Measurements from ENCODE around the gene ALX3. TPM values are rescaled to one million over a fixed set of nuclear protein-coding genes. Genes with fewer than 3 reads are reported as not detected.
"Not testable (repeated sequence)": the region's sequence is repeated elsewhere in the genome, so short reads cannot be mapped to it uniquely, and the experiment has no call there.

The ALX3 gene
- total RNA-seq, 1 donor from 2014 or later, result not detected

DNA sequence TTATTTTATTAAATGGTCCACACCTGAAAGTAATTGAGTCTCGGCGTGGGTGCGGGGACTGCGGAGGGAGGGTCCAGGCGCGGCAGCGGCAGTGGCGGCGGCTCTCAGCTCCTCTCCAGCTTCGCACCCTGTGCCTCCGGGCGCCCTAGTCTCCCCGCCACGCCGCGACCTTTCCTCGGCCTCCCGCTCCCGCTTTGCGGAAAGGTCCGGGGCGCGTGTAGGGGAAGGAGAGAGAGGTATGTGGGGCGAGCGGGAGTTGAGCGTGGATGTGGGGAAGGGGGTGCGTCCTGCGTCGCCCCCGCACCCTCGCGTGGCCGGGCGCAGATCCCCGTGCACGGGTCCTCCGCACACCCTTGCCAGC, 13.4 kb upstream of the ALX3 start:
- ATAC-seq (peak; percentile 34), DNase-seq (no peak)
- TF ChIP-seq, protein P1, sequence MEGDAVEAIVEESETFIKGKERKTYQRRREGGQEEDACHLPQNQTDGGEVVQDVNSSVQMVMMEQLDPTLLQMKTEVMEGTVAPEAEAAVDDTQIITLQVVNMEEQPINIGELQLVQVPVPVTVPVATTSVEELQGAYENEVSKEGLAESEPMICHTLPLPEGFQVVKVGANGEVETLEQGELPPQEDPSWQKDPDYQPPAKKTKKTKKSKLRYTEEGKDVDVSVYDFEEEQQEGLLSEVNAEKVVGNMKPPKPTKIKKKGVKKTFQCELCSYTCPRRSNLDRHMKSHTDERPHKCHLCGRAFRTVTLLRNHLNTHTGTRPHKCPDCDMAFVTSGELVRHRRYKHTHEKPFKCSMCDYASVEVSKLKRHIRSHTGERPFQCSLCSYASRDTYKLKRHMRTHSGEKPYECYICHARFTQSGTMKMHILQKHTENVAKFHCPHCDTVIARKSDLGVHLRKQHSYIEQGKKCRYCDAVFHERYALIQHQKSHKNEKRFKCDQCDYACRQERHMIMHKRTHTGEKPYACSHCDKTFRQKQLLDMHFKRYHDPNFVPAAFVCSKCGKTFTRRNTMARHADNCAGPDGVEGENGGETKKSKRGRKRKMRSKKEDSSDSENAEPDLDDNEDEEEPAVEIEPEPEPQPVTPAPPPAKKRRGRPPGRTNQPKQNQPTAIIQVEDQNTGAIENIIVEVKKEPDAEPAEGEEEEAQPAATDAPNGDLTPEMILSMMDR (IDR thresholded peaks at IDR 0.05), result no peak
- Histone ChIP-seq H3K9me3 (no peaks in the 10 kb centered on the region), H3K4me3 (peak overlapping the region; percentile 68), H3K27me3 (no peaks in the 10 kb centered on the region), H3K4me1 (peaks cover 10% of the 10 kb centered on the region), H3K27ac (peak overlapping the region; percentile 72), H3K36me3 (no peaks in the 10 kb centered on the region)
- intact Hi-C loops (cut with DNase I), result no loop called here

DNA sequence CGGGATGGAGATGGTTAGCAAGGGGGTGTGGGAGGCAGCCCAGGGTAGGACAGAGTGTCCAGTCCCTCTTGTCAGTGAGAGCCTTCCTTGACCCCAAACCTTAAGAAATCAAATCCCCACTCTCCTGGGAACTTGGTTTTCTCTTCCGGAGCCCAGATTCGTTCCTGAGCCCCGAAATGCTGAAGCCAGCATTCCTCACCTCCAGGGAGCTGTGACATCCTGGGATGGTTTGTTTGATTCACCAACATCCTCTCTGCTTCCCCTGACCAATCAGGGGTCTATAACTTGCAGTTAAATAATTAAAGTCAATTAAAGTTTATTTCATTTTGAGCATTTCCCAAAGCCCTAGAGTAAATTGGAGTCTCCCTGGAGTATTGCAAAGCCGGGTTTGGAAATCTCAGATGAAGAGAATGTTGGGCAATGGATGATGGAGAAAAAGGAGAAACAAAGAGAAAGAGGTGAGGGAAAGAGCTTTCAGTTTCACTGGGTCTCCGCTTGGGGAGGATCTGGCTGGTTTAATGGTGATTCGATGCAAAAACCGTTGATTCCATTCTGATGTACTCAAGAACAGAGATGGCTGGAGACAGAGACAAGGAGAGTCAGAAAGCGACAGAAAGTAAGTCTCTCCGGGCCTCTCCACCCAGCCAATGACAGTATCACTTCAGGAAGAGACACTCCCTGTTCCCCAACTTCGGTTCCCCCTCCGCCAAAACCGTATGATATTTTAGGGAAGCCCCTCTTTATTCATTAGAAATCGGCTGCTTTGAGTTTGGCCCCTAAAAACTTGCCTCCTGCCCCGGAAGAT, 12.8 kb upstream of the ALX3 start:
- Histone ChIP-seq H3K4me1 (peaks cover 10% of the 10 kb centered on the region), H3K27me3 (no peaks in the 10 kb centered on the region), H3K36me3 (no peaks in the 10 kb centered on the region), H3K4me3 (peak overlapping the region; percentile 68), H3K27ac (peak overlapping the region; percentile 72), H3K9me3 (no peaks in the 10 kb centered on the region)
- no peak for ATAC-seq
- no peak for DNase-seq
- TF ChIP-seq, protein P1 (IDR thresholded peaks at IDR 0.05), result no peak
- intact Hi-C loops (cut with DNase I), result no loop called here

DNA sequence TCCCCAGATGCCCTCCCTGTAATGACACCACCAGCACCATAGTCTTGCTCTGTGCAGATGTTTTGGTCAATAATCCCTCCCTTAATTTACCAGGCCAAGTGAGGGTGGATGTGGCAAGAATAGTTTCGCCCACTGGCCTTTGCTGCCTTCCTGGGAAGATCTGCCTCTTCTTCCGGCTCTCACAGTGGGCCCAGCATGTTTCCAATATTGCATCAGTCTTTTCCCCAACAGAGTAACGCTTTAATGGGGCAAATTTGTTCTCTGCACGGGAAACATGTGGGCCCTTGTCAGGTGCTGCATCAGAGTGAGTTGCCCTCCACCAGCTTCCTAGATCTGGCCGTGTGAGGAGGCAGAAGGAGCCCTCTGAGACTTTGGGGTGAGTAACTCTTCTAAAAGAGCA, 12.0 kb upstream of the ALX3 start:
- no peak for DNase-seq
- no peaks in the 10 kb centered on the region for H3K9me3 ChIP-seq
- TF ChIP-seq, protein P1 (IDR thresholded peaks at IDR 0.05), result no peak
- no peak overlapping the region for H3K4me3 ChIP-seq
- ATAC-seq, result no peak
- no peaks in the 10 kb centered on the region for H3K27me3 ChIP-seq
- H3K36me3 ChIP-seq, result no peaks in the 10 kb centered on the region
- H3K4me1 ChIP-seq, result peaks cover 10% of the 10 kb centered on the region
- no peak overlapping the region for H3K27ac ChIP-seq
- intact Hi-C loops (cut with DNase I), result no loop called here

- intact Hi-C loops (cut with DNase I), result no loop called here
- Histone ChIP-seq H3K36me3 (no peaks in the 10 kb centered on the region), H3K27ac (no peak overlapping the region), H3K9me3 (no peaks in the 10 kb centered on the region), H3K4me3 (no peak overlapping the region), H3K4me1 (peaks cover 10% of the 10 kb centered on the region), H3K27me3 (no peaks in the 10 kb centered on the region)
- TF ChIP-seq, protein P1 (IDR thresholded peaks at IDR 0.05), result no peak
- no peak for DNase-seq
- ATAC-seq, result no peak
Measured at GRCh38 chr1:110081061-110081460, 10.6 kb upstream of the ALX3 start.

- H3K27me3 ChIP-seq; H3K9me3 ChIP-seq; H3K4me1 ChIP-seq; ATAC-seq; H3K27ac ChIP-seq; H3K4me3 ChIP-seq; H3K36me3 ChIP-seq; DNase-seq; intact Hi-C loops (cut with DNase I): not testable (repeated sequence)
Measured at GRCh38 chr1:110079995-110080394, 9.5 kb upstream of the ALX3 start.

DNA sequence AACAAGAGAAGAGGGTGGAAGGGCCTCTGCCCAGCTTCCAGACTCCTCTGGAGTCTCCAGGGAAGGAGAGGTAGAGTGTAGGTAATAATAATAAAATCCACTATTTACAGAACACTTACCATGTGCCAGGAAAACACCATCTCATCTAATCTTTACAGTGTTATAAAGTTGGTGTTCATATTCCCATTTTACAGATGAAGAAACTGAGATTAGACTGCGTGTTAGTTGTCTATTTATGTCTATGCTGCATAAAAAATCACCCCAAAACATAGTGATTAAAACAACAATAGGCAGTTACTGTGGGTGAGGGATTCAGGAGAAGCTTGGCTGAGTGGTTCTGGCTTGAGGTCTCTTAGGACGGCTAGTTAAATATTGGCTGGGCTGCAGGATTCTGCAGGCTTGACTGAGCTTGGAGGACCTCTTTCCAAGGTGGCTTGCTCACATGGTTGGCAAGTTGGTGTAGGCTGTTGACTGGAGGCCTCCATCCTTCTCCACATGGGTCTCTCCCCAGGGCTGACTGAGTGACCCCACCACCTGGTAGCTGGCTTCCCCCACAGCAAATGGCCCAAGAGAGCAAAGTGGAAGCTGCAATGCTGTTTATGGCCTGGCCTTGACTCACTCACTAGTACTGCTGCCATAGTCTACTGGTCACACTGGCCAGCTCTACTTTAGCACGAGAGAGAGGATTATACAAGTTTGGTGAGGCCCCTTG, 6.5 kb upstream of the ALX3 start:
- no peak overlapping the region for H3K27ac ChIP-seq
- DNase-seq (no peak), ATAC-seq (no peak)
- intact Hi-C loops (cut with DNase I), result no loop called here
- TF ChIP-seq, protein P1 (IDR thresholded peaks at IDR 0.05), result no peak
- peaks cover 21% of the 10 kb centered on the region for H3K27me3 ChIP-seq
- H3K36me3 ChIP-seq, result no peaks in the 10 kb centered on the region
- no peak overlapping the region for H3K4me3 ChIP-seq
- H3K9me3 ChIP-seq, result no peaks in the 10 kb centered on the region
- H3K4me1 ChIP-seq, result no peaks in the 10 kb centered on the region

Data from upper lobe of right lung (tissue), 1 donor.